Tibial artery (tissue), 4 donors: Measurements from ENCODE around the gene KSR1.

Experiments used
- DNase-seq, 2 donors: peaks; one replicate each; pipeline ENCODE4 v3.0.0-alpha.2; 2019
- H3K27ac ChIP-seq, 2 donors: fragments of 200-600 bp; sonication (generic) in 1 of 2; 1 replicate in 1 of 2; 2 replicates in 1 of 2; pipeline ENCODE4 v1.5.1; 2018 to 2019; ENCODE audit warnings: mild to moderate bottlenecking in 1 of 2
- H3K27me3 ChIP-seq, 2 donors: fragments of 200-600 bp; sonication (generic) in 1 of 2; one replicate each; pipeline versions ENCODE4 v1.5.1 to v1.6.0; 2016 to 2019
- H3K36me3 ChIP-seq, 3 donors: fragments of 200-600 bp; sonication (generic) in 2 of 3; one replicate each; pipeline ENCODE4 v1.5.1; 2016 to 2019; ENCODE audit warnings: mild to moderate bottlenecking in 2 of 3
- H3K4me1 ChIP-seq, 4 donors: fragments of 200-600 bp; sonication (generic) in 2 of 4; 1 replicate in 3 of 4; 2 replicates in 1 of 4; pipeline ENCODE4 v1.5.1; 2016 to 2019
- H3K4me3 ChIP-seq, 2 donors: fragments of 200-600 bp; sonication (generic) in 1 of 2; 1 replicate in 1 of 2; 2 replicates in 1 of 2; pipeline ENCODE4 v1.5.1; 2018 to 2019; ENCODE audit warnings: mild to moderate bottlenecking in 2 of 2
- H3K9me3 ChIP-seq, 3 donors: fragments of 200-600 bp; sonication (generic) in 1 of 3; one replicate each; pipeline ENCODE4 v1.5.1; 2016 to 2019
- CTCF ChIP-seq, 2 experiments: fragments of 200-600 bp in 1 of 2; fragments of 450-650 bp in 1 of 2; IDR thresholded peaks; one replicate each; pipeline ENCODE4 v1.5.1; 2017 to 2019; ENCODE audit warnings: antibody characterized with exemption in 2 of 2, mild to moderate bottlenecking in 1 of 2, moderate library complexity in 1 of 2
- intact Hi-C: fragments of 100-400 bp; cut with DNase I; formaldehyde crosslinking; loops from one replicate; pipeline ENCODE4 v1.15.0; 2023; ENCODE audit warnings: low total_unique reads

The KSR1 gene

GRCh38 chr17:27518545-27519521 lies 62.6 kb downstream of the KSR1 start:
- no peak for DNase-seq
- Histone ChIP-seq H3K4me1 (peaks cover 0 to 5% (median 0%) of the 10 kb centered on the region in 4 donors), H3K27me3 (no peaks in the 10 kb centered on the region), H3K4me3 (no peak overlapping the region), H3K9me3 (no peaks in the 10 kb centered on the region), H3K27ac (no peak overlapping the region), H3K36me3 (no peaks in the 10 kb centered on the region)
- intact Hi-C loops, result no loop called here
- TF ChIP-seq CTCF (IDR thresholded peaks at IDR 0.05), result no peak

GRCh38 chr17:27519550-27519949 lies 63.3 kb downstream of the KSR1 start:
- no peaks in the 10 kb centered on the region for H3K36me3 ChIP-seq
- no peaks in the 10 kb centered on the region for H3K27me3 ChIP-seq
- H3K9me3 ChIP-seq, result no peaks in the 10 kb centered on the region
- DNase-seq, result no peak
- no peak overlapping the region for H3K4me3 ChIP-seq
- intact Hi-C loops, result no loop called here
- H3K4me1 ChIP-seq, result peaks cover 0 to 5% (median 0%) of the 10 kb centered on the region in 4 donors
- TF ChIP-seq CTCF (IDR thresholded peaks at IDR 0.05), result no peak
- H3K27ac ChIP-seq, result no peak overlapping the region

GRCh38 chr17:27520491-27521185 lies 64.4 kb downstream of the KSR1 start:
- intact Hi-C loops, result no loop called here
- Histone ChIP-seq H3K27ac (no peak overlapping the region), H3K27me3 (no peaks in the 10 kb centered on the region), H3K36me3 (no peaks in the 10 kb centered on the region), H3K4me3 (no peak overlapping the region), H3K9me3 (no peaks in the 10 kb centered on the region), H3K4me1 (peaks cover 0 to 5% (median 0%) of the 10 kb centered on the region in 4 donors)
- no peak for DNase-seq
- TF ChIP-seq CTCF (IDR thresholded peaks at IDR 0.05), result no peak

GRCh38 chr17:27521281-27522027 lies 65.2 kb downstream of the KSR1 start:
- no peak for DNase-seq
- Histone ChIP-seq H3K27me3 (no peaks in the 10 kb centered on the region), H3K27ac (no peak overlapping the region), H3K4me1 (peaks cover 0 to 8% (median 2%) of the 10 kb centered on the region in 4 donors), H3K36me3 (no peaks in the 10 kb centered on the region), H3K9me3 (no peaks in the 10 kb centered on the region), H3K4me3 (no peak overlapping the region)
- intact Hi-C loops, result no loop called here
- no peak for TF ChIP-seq CTCF (IDR thresholded peaks at IDR 0.05)

GRCh38 chr17:27522028-27522635 lies 65.9 kb downstream of the KSR1 start:
- H3K27ac ChIP-seq, result no peak overlapping the region
- H3K4me1 ChIP-seq, result peaks cover 0 to 10% (median 5%) of the 10 kb centered on the region in 4 donors
- no peak overlapping the region for H3K4me3 ChIP-seq
- H3K36me3 ChIP-seq, result no peaks in the 10 kb centered on the region
- intact Hi-C loops, result no loop called here
- no peak for DNase-seq
- TF ChIP-seq CTCF (IDR thresholded peaks at IDR 0.05), result no peak
- no peaks in the 10 kb centered on the region for H3K9me3 ChIP-seq
- H3K27me3 ChIP-seq, result no peaks in the 10 kb centered on the region
